PC-9 (cell line): ENCODE data around the gene SNTN. TPM values are rescaled to one million over a fixed set of nuclear protein-coding genes. Genes with fewer than 3 reads are reported as not detected.

Experiments
- BruUV-seq: library from RNA; stranded (reverse); fragments of 400-500 nt; replicated peaks from 2 replicates; lab custom pipeline; 2021; lab: Mats Ljungman, UMichigan
- CTCF ChIA-PET: fragments of 300-600 bp; sonication (Branson Sonifier 250); formaldehyde crosslinking; loops from one replicate; lab custom pipeline; 2022; ENCODE audit warnings: antibody characterized with exemption; lab: Charles Lee
- POLR2A ChIA-PET: fragments of 300-600 bp; sonication (Branson Sonifier 250); formaldehyde crosslinking; loops from one replicate; lab custom pipeline; 2022; ENCODE audit warnings: antibody characterized with exemption; ENCODE audit not compliant: unreplicated experiment; lab: Charles Lee
- DNase-seq, 2 experiments: peaks; one replicate each; pipeline versions ENCODE4 v3.0.0 to v3.0.0-alpha.2; 2015 to 2022; ENCODE audit warnings: mixed read lengths in 1 of 2
- H2AFZ ChIP-seq: fragments of 200-600 bp; sonication (generic); 2 replicates; pipeline ENCODE4 v1.8.1; 2017; ENCODE audit warnings: antibody characterized with exemption
- H3F3A ChIP-seq: fragments of 200-600 bp; sonication (generic); 2 replicates; pipeline ENCODE4 v1.8.1; 2017; ENCODE audit warnings: antibody characterized with exemption, mild to moderate bottlenecking, low read depth; ENCODE audit not compliant: insufficient read depth
- H3K27ac ChIP-seq: fragments of 200-600 bp; sonication (generic); 2 replicates; pipeline ENCODE4 v1.6.1; 2016; ENCODE audit warnings: mixed run types
- H3K27me3 ChIP-seq: fragments of 200-600 bp; sonication (generic); 2 replicates; pipeline ENCODE4 v1.6.1; 2016; ENCODE audit warnings: low read depth, mixed run types; ENCODE audit not compliant: insufficient read depth
- H3K36me3 ChIP-seq: fragments of 200-600 bp; sonication (generic); 2 replicates; pipeline ENCODE4 v1.6.1; 2016; ENCODE audit warnings: low read depth, mixed run types
- H3K4me1 ChIP-seq: fragments of 200-600 bp; sonication (generic); replicated peaks from 2 replicates; pipeline ENCODE4 v1.6.1; 2016; ENCODE audit warnings: mixed run types; ENCODE audit not compliant: insufficient read depth
- H3K4me2 ChIP-seq: fragments of 200-600 bp; sonication (generic); 2 replicates; pipeline ENCODE4 v1.6.1; 2017; ENCODE audit warnings: mixed run types
- H3K4me3 ChIP-seq: fragments of 200-600 bp; sonication (generic); 2 replicates; pipeline ENCODE4 v1.6.1; 2016; ENCODE audit warnings: mixed run types
- H3K79me2 ChIP-seq: fragments of 200-600 bp; sonication (generic); 2 replicates; pipeline ENCODE4 v1.6.1; 2017; ENCODE audit warnings: low read depth, mixed run types
- H3K9me2 ChIP-seq: fragments of 200-600 bp; sonication (generic); 2 replicates; pipeline ENCODE4 v1.8.1; 2017; ENCODE audit warnings: mild to moderate bottlenecking; ENCODE audit not compliant: insufficient read depth
- H3K9me3 ChIP-seq: fragments of 200-600 bp; sonication (generic); 2 replicates; pipeline ENCODE4 v1.8.1; 2016; ENCODE audit warnings: low read depth; ENCODE audit not compliant: insufficient read depth
- H4K20me1 ChIP-seq: fragments of 200-600 bp; sonication (generic); 2 replicates; pipeline ENCODE4 v1.8.1; 2017; ENCODE audit not compliant: insufficient read depth
- CTCF ChIP-seq: fragments of 200-600 bp; sonication (generic); conservative IDR thresholded peaks from 2 replicates; pipeline ENCODE4 v1.6.1; 2017; ENCODE audit warnings: mixed run types, antibody characterized with exemption, mild to moderate bottlenecking, moderate library complexity
- EZH2 ChIP-seq: fragments of 200-600 bp; sonication (generic); IDR thresholded peaks from 2 replicates; pipeline ENCODE4 v1.8.0; 2017; ENCODE audit warnings: antibody characterized with exemption, low read depth
- intact Hi-C: fragments of 100-400 bp; cut with micrococcal nuclease; formaldehyde crosslinking; loops from one replicate; pipeline ENCODE4 v1.10.0; 2022; ENCODE audit not compliant: unreplicated experiment
- total RNA-seq: library from RNA; stranded (reverse); gene quantifications from 2 replicates; pipeline ENCODE4 v1.2.3, GENCODE V29; 2021

The SNTN gene
- total RNA-seq, 1 experiment from 2014 or later: not detected

GRCh38 chr3:63709576-63709975, 57.1 kb downstream of the SNTN start:
- no peaks in the 10 kb centered on the region for H3K27me3 ChIP-seq
- H3K9me2 ChIP-seq: no peaks in the 10 kb centered on the region
- TF ChIP-seq EZH2 (no peak), CTCF (no peak)
- ChIA-PET CTCF (no interaction called here), POLR2A (no interaction called here)
- H3K79me2 ChIP-seq: no peaks in the 10 kb centered on the region
- H4K20me1 ChIP-seq: no peaks in the 10 kb centered on the region
- no peak overlapping the region for H3K4me2 ChIP-seq
- H3K9me3 ChIP-seq: no peaks in the 10 kb centered on the region
- H3K4me1 ChIP-seq: no peaks in the 10 kb centered on the region
- H3K36me3 ChIP-seq: no peaks in the 10 kb centered on the region
- intact Hi-C loops: no loop called here
- H3F3A ChIP-seq: no peaks in the 10 kb centered on the region
- no peak overlapping the region for H3K27ac ChIP-seq
- BruUV-seq: no TSS peak
- H2AFZ ChIP-seq: no peak overlapping the region
- DNase-seq: no peak
- H3K4me3 ChIP-seq: no peak overlapping the region

Other genes with a start within 250 kb of the SNTN start
- gene C3orf49, start 166.6 kb downstream of the SNTN start, total RNA-seq: not detected in 2 replicates
- gene THOC7, start 211.1 kb downstream of the SNTN start, total RNA-seq: 94.3 and 104 TPM in 2 replicates
- 27.7 and 28.8 TPM in 2 replicates for gene ATXN7, start 211.2 kb downstream of the SNTN start, total RNA-seq